Suprapubic skin (tissue), 4 donors: ENCODE data around the gene APMAP.

Source experiments
- CTCF ChIP-seq, 2 donors: fragments of 200-600 bp in 1 of 2; fragments of 450-650 bp in 1 of 2; sonication (generic) in 1 of 2; IDR thresholded peaks; one replicate each; pipeline ENCODE4 v1.5.1; 2016 to 2019; ENCODE audit warnings: antibody characterized with exemption in 2 of 2, mild to moderate bottlenecking in 1 of 2, moderate library complexity in 1 of 2
- EP300 ChIP-seq: sonication (generic); formaldehyde crosslinking; IDR thresholded peaks from one replicate; pipeline ENCODE4 v1.6.1; 2017; ENCODE audit warnings: antibody characterized with exemption
- POLR2A ChIP-seq, 2 donors: fragments of 450-650 bp; IDR thresholded peaks; one replicate each; pipeline ENCODE4 v1.6.1; 2017; ENCODE audit warnings: antibody characterized with exemption in 2 of 2, mild to moderate bottlenecking in 2 of 2, moderate library complexity in 2 of 2
- POLR2AphosphoS5 ChIP-seq, 3 donors: sonication (generic); formaldehyde crosslinking; IDR thresholded peaks; one replicate each; pipeline ENCODE4 v1.6.1; 2017; ENCODE audit warnings: antibody characterized with exemption in 3 of 3

- no peak for TF ChIP-seq CTCF (IDR thresholded peaks at IDR 0.05)
- TF ChIP-seq POLR2A (IDR thresholded peaks at IDR 0.05), result no peak
- no peak for TF ChIP-seq POLR2AphosphoS5 (IDR thresholded peaks at IDR 0.05)
- TF ChIP-seq EP300, result no peak
Observed at GRCh38 chr20:24953209-24953575, 39.4 kb downstream of the APMAP start.
